ENCODE results near the gene C1QTNF2.
A peak's percentile ranks its signal among the peaks of the same experiment; 100 is the strongest.

C1QTNF2 gene, protein sequence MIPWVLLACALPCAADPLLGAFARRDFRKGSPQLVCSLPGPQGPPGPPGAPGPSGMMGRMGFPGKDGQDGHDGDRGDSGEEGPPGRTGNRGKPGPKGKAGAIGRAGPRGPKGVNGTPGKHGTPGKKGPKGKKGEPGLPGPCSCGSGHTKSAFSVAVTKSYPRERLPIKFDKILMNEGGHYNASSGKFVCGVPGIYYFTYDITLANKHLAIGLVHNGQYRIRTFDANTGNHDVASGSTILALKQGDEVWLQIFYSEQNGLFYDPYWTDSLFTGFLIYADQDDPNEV
- 0 reads per million in 2 donors for total RNA-seq

DNA sequence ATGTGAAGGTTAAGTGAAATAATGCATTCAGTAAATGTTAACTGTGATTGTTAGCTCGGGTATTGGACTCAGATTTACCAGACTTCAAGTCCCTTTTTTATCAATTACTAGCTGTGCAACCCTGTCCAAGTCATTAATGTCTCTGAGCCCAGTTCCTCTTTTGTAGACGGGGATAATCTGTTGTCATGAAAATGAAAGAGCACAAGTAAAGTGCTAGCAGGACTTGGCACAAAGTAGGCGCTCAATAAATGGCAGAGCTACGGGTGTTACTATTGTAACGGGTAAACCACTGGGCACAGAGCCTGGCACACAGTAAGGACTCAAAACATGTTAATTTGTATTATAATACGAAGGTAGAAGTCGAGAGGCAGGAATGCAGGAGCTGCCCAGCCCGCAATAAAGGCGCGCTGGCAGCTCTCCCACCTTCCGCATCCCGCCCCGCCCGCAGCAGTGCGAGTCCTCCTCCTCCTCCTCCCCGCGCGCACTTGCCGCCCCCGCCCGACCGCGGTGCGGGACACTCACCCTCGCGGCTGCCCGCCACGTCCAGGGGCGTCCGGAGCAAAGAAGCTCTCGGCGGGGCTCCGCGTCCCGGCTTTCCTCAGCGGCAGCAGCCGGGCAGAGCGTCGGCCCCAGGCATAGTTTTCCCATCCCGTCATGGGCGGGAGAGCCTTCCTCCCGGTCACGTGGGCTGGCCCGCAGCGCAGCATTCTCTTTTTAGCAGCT, at the start of gene C1QTNF2:
TSS of gene C1QTNF2 (minus strand) at position 637 of the 723 bp plus-strand sequence. CDS start 15,615 bp downstream, outside the sequence.
- no peak for DNase-seq

DNA sequence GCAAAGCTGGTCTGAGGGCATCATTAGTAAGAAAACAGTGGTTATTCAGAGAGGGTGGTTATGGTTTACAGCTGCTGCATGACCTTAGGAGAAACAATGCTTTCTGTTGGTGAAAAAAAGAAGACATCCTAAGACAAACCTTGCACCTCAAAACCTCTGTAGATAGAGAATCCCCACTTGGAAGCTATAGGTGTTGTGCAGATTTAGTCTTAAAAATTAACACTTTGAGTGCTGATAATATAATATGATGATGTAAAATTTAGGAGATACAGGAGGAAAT, 49.8 kb upstream of the C1QTNF2 start:
- no peak for DNase-seq

DNA sequence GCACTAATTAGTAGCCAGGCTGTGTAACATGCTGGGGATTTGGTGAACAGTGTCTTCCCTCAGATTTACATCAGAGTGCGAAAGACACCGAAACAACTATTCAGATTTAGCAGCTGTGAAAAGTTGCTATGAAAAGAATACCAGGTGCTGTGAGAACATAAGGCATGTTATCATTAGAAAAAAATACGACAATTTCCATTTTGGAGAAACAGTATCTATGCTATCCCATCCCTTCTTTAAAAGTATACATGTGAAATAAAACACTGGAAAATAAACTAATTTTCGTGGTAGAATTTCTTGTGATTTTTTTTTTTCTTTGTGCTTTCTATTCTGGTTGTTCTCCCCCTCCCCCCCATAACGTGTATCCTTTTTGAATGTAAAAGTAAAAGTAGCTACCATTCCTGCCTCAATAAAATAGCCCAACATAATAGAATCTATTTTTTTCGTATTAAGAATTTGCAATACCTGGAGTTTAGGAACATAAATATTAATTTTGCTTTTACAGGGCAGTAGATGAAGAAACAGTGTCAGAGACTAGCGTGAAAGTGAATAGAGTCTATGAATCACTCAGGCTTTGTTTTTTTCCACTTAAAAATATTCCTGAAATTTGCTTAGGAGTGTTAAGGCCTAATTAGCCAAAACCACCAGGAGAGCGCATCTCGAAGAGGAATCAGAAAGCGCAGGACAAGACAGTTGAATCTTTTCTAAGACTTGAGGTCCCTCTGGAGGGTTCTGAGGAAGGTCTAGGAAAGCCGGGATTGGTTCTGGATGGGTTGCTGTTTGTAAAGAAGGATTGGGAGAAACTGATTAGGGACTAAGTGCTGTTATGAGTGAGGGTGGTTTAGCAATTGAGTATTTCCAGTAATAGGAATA, 49.3 kb upstream of the C1QTNF2 start:
- no peak for DNase-seq

DNA sequence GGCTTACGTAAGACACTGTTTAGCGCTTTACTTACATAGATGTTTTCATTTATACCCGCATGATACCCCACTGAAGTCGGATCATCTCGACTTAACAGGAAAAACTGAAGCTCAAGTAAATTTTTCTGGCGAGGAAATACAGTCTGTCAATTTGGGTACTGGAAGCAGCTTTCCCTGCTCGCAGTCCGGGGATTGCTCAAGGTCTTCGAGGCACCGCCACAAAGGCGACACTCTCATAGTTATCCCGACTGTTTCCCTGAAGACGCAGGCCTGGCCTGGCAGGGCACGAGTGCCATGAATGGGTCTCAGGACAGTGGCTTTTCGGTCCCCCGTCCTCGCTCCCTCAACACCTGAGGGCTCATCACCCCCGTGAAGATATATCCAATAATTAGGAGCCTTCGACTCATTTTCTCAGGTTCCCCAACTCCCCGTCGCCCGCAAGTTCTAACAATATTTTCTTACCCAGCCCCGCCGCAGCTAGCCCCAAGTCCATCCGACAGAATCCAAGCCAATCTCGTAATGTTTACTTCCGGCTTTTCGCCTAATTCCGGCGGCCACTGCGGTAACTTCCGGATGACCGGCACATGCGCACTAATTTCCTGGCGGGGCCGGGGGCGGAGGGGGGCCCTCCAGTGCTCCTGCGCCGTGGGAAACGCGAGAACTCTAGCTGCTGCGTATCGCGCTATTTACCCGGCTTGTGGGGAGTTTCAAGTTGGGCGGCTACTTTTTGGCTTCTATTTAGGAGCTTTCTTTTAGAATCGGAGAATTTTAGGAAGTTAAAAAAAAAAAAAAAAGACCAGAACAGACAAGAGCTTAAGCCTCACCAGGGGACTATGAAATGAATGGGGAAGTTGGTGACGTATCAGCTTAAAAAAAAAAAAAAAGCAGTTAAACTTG, 48.4 kb upstream of the C1QTNF2 start, which contains the start of gene SLU7:
TSS of gene SLU7 (minus strand) at position 521 of the 897 bp plus-strand sequence. CDS start 3,787 bp downstream, outside the sequence.
- peak; percentile 77 for DNase-seq

DNA sequence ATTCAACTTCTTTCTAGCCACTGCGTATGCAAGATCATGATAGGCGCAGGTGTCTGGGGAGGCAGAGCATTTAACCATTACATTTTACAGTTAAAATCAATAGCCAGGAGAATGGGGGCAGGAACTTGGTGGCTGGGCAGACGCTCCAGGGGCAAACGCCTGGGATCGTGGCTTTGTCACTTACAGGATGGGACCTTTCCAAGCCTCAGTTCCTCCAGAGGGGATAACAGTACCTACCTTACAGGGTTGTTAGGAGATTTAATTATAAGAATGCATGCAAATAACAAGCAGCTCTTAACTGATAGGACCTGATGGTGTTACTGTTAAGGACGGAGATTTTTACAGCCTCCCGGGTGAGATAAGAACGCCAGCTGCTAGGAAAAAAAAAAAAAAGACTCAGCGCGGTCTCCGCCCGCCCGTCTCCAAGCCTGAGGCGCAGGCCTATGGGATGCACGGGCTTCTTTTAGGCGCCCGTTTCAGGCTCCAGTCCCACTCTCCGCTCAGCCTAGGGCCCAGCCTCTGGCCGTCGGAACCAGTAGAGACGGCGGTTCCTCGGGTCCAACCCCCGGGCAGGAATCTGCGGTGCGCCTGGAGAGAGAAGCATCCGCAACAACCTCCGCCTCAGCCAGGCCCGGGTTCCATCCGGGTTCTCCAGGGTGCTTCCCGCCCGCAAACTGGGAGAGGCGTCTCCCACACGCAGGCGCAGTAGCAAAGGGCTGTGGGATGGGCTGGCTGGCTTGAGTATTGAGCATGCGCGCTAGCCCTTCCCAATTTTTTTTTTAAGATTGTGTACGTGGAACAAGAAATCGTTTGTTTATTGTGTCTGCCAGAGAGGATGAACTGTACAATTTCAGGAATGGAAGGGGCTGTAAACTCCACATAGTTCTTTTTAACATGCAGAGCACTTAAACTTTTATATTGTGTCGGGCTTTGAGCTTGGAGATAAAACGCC, 29.3 kb upstream of the C1QTNF2 start, which contains the start of gene FAM200C:
TSS of gene FAM200C (minus strand) at position 653 of the 952 bp plus-strand sequence. CDS start 4,564 bp downstream, outside the sequence.
- DNase-seq = peak; percentile 29

DNA sequence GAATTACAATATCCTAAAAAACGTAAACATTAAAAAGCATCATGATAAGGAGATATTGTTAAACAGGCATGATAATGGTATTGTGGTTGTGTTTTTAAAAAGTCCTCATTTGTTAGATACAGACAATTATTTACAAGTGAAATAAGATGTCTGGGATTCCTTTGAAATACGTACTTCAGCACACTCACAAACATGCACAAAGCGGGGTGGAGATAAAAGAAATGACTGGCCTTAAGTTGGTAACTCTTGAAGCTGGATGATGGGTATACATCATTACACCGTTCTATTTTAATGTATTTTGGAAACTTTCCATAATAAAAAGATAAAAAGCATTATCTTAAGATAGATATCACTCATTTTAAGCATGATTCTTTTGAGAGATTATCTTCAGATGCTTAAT, 28.4 kb upstream of the C1QTNF2 start:
- no peak for DNase-seq

DNA sequence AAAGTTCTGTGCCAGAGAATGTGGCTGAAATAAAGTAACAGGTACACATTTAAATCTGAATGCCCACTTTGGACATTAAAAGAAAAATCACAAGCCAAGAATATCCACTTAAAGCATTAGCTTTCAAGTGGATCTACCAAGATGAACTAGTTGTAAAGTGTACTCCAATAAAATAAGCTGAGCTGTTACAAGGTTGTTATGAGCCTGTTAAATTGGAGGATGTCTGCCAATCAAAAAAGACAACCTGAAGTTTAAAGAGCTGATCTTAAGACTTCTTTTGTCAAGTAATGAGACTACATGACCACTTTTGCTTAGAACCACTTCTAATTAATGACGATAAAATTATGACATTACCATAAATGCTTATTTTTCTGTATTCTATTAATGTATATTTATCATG, 27.1 kb upstream of the C1QTNF2 start:
- no peak for DNase-seq

DNA sequence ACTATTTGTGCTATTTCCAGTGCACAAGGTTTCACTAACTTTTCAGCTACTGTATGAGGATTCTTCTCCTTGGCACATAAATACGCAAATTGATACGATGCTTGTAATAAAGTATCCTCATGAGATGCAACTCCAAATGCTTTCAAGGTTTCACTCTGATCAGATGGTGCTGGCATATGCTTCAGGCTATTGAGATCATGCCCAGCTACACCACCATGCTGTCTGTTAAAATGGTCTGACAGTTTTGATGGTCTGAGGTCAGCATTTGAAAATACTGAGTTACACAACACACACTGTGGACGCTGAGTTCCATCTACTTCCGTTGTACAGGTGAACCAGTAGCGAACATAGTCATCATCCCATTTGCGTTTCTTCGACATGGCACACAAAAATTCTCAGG, 24.7 kb upstream of the C1QTNF2 start:
- no peak for DNase-seq

DNA sequence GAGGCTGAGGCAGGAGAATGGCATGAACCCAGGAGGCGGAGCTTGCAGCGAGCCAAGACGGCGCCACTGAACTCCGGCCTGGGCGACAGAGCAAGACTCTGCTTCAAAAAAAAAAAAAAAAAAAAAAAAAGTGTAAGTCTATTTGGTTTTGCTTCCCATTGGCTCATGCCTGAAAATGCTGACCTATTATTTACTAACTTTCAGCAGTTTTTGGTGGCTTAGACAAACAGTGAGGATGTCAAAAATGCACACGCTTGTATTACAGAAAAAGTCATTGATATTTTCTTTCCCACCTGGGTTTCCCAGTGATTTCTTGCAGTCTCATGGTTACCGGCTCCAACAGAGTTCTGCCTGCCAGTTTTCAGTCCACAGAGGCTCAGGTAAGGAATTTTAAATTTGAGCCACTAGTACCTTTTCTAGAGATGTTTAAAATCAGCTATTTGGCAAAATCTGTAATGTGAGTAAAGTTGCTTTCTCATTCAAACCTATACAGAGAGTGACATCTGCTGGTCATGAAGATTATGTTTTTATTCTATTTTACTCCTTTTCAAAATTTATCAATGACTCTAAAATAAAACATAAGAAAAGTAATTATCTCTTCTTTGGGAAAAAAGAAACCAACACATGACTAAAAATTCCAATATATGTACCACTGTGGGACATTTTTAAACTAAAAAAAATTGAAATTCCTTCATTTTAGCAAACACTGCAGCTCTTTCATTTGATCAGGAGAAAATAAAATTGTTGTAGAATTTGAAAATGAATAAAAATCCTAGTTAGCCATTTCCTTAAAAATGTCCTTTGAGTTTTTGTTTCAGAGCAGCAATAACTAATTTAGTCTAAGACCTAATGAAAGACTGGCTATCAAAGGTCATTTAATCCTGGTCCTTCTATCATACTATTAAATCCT, 20.6 kb upstream of the C1QTNF2 start:
- no peak for DNase-seq

DNA sequence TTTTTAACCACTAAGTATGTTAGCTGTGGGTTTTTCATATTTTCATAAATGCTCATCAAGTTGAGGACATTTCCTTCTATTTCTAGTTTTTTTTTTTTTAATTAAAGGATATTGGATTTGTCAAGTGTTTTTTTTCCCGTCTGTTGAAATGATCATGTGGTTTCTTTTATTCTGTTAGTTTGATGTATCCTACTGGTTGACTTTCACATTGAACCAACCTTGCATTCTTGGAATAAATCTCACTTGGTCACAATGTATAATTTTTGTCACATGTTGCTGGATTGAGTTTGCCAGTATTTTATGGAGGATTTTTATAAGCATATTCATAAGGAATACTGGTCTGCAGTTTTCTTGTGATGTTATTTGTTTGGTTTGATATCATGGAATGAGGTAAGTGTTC, 17.0 kb upstream of the C1QTNF2 start:
- DNase-seq = no peak

DNA sequence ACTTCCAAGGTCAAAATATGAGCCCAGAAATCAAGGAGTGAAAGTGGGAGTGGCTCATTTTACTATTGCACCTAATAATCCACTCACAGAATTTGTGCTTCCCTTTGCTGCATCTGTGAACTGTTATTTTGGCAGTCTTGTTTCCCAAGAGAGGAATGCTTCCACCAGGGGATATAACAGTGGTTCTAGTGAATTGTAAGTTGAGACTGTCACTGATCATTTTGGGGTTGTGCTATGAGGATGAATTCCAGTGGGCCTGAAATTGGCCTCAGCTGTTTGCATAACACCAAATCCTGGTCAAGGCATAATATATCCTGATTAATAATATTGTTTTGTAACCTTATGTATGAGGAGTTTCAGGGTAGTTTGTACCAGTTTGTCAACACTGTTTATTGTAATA, 15.1 kb upstream of the C1QTNF2 start:
- DNase-seq = no peak

DNA sequence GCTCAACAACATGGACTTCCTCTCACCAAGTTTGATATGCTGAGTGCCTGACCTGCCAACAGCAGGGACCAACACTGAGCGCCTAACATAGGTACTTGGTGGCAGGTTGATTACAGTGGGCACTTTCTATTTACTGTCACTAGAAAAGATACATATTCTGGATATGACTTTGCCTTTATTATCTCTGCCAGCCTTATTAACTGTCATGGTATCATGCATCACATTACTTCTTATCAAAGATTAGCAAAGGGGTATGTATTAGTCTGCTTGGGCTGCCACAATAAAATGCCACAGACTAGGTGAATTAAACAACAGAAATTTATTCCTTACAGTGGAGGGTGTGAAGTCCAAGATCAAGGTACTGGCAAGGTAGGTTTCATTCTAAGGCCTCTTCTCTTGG, 14.3 kb upstream of the C1QTNF2 start:
- no peak for DNase-seq

DNA sequence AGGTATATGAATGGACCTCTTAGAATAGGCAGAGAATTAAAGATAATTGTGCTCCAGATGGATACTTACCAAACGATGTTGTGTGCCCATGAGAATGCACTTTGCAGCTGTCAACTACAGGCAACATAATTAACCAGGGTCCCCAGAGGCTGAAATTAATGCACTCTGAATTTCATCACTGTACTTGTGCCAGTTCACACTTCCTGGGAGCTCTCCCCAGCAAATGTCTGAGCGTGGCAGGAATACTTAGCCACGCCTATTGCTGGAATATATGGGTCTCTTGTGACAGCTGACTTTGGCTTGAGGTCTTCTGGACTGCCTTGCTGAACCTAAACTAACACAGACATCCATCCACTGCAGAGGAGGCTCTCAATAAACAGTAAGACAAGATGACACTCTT, 11.9 kb upstream of the C1QTNF2 start:
- DNase-seq = no peak

DNA sequence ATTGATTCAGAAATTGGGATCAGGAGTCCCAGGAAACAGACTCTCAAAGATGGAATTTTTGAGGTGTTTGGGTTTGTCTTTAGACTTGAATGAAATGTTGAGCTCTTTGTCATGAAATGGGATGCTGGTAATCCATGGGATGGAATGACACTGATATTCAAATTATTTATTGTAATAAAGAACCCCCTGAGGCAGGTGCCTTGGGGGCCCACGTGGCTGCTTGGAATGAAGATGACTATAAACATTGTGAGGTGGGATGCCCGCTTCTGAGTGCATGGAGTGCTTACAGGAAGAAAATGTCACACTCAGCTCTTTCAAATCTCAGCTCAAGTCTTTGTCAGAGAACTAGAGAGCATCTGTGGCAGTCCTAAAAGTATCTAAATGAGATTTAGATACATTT, 9.6 kb upstream of the C1QTNF2 start:
- no peak for DNase-seq

DNA sequence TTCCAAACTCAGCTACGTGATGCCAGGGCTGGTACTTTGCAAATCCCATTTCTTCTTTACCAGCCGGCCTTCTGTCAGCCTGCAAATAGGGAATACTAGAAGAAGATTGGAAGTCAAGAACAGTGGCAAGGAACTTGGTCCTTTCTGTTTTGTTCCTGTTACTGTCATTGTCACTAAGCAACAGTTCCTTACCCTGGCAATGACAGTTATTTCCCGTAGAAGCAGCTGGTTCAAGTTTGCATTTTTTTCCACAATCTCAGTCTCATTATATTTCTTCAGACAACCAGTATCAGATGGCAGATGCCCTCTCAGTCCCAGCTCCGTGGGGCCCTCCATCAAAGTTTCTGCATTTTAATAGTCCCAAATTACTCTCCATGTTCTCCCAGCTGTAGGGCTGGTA, 9.1 kb upstream of the C1QTNF2 start:
- no peak for DNase-seq

DNA sequence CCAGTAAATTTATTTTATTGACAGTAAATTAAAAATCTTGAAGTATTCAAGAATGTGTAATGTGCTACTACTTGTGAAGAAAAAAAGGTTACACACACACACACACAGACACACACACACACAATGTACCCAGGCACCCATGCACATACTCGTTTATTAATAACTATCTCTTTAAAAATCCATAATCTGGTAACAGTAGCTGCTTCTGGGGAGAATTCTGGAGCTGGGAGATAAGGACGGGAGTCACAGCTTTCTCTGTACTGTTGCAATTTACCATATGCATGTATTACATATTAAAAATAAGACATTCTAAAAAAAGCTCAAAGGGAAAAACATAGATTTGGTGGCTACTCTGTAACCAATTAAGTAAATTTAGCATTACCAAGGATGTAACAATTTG, 7.9 kb upstream of the C1QTNF2 start:
- no peak for DNase-seq

DNA sequence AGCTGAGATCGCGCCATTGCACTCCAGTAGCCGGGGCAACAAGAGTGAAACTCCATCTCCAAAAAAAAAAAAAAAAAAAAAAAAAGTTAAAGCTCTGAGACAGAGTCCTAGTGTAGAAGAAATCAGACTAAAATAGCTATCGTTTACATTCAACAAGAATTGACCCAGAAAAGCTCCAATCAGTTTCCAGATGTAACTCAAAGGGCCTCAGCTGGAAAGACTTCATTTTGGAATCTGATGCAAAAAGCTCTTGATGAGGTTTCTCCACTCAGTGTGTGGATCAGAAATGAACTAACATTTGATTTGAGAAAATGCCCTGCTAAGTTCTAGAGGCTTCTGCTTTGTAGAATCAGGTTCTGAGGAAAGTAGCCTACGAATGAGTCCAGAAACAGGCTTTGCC, 7.2 kb upstream of the C1QTNF2 start:
- no peak for DNase-seq

DNA sequence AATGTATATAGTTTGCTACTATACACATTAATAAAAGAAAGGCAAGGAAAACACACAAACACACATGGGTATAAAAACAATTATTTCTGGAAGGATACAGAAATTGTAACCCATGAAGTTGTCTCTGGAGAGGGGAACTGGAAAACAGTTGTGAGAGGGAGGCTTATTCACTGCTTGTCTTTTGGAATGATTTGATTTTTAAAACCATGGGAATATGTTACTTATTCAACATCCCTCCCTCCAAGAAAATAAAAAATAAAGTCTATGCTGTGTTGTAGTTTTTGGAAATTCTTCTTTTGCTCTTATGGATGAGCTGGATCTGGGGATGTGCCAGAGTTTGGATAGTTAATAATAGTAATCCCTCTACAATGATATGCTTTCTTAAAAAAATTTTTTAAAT, 6.0 kb upstream of the C1QTNF2 start:
- no peak for DNase-seq

DNA sequence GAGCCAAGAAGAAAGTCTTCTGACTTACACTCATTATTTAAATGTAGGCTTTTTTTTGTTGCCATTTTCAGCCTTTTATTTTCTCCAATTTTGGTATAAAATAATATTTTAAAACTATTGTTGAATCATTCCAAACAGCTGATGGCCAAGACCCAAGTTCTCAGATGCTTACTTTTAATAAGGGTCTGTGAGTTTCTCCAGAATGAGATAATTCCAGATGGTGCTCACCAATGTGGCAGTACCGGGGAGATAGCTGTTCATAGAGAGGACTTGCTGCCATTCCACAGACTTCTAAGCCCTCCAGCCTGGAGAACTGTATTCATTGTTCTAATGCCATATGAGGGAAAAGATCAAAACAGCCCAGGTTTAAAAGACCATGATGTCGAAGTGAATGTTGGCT, 5.3 kb upstream of the C1QTNF2 start:
- DNase-seq = no peak

DNA sequence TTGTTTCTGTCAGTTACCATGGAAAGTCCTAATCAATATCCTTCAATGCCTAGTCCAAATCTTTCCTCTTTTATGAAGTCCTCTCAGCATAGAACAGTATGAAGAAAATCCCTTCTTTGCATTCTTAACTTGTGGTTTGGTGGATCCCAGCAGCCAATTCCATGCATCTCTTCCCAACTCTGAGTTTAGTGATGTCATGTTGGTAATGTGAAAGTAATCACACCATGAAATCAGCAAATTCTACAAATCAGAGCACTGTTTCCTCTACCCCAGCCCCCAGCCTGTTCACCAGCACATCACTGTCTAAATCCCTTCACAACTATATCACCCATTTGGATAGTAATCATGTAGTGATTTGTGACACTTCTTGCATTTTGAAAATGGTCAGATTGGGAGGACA, 4.7 kb upstream of the C1QTNF2 start:
- DNase-seq = no peak
